Measurements from ENCODE around the gene CAMTA2.

The CAMTA2 gene

DNA sequence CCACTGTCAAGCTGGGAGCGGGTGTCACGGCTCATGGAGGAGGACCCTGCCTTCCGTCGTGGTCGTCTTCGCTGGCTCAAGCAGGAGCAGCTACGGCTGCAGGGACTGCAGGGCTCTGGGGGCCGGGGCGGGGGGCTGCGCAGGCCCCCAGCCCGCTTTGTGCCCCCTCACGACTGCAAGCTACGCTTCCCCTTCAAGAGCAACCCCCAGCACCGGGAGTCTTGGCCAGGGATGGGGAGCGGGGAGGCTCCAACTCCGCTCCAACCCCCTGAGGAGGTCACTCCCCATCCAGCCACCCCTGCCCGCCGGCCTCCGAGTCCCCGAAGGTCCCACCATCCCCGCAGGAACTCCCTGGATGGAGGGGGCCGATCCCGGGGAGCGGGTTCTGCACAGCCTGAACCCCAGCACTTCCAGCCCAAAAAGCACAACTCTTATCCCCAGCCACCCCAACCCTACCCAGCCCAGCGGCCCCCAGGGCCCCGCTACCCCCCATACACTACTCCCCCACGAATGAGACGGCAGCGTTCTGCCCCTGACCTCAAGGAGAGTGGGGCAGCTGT, 36.2 kb upstream of the CAMTA2 start:
- H3K4me3 ChIP-seq (ENCODE audit: low read length) = no peak overlapping the region
- no peaks in the 10 kb centered on the region for H3K27me3 ChIP-seq (replicated peaks; ENCODE audit: control insufficient read depth, insufficient read depth, low read length)
- H3K36me3 ChIP-seq (ENCODE audit: control insufficient read depth, insufficient read depth, low read length, severe bottlenecking) = peaks cover 47% of the 10 kb centered on the region
- H3K4me1 ChIP-seq (ENCODE audit: control insufficient read depth, insufficient read depth, low read length) = peaks cover 12% of the 10 kb centered on the region
- no peak overlapping the region for H3K9ac ChIP-seq (ENCODE audit: low read length)
- H3K9me3 ChIP-seq (ENCODE audit: control insufficient read depth, low read length) = no peaks in the 10 kb centered on the region
- DNase-seq (ENCODE audit: low read depth) = no peak

DNA sequence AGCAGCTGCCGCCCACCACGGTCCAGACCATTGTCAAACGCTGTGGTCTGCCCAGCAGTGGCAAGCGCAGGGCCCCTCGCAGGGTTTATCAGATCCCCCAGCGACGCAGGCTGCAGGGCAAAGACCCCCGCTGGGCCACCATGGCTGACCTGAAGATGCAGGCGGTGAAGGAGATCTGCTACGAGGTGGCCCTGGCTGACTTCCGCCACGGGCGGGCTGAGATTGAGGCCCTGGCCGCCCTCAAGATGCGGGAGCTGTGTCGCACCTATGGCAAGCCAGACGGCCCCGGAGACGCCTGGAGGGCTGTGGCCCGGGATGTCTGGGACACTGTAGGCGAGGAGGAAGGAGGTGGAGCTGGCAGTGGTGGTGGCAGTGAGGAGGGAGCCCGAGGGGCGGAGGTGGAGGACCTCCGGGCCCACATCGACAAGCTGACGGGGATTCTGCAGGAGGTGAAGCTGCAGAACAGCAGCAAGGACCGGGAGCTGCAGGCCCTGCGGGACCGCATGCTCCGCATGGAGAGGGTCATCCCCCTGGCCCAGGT, 34.8 kb upstream of the CAMTA2 start:
- H3K4me1 ChIP-seq (ENCODE audit: control insufficient read depth, insufficient read depth, low read length) = peaks cover 12% of the 10 kb centered on the region
- H3K9ac ChIP-seq (ENCODE audit: low read length) = no peak overlapping the region
- no peak overlapping the region for H3K4me3 ChIP-seq (ENCODE audit: low read length)
- no peaks in the 10 kb centered on the region for H3K9me3 ChIP-seq (ENCODE audit: control insufficient read depth, low read length)
- no peaks in the 10 kb centered on the region for H3K27me3 ChIP-seq (replicated peaks; ENCODE audit: control insufficient read depth, insufficient read depth, low read length)
- H3K36me3 ChIP-seq (ENCODE audit: control insufficient read depth, insufficient read depth, low read length, severe bottlenecking) = peaks cover 57% of the 10 kb centered on the region
- DNase-seq (ENCODE audit: low read depth) = no peak

DNA sequence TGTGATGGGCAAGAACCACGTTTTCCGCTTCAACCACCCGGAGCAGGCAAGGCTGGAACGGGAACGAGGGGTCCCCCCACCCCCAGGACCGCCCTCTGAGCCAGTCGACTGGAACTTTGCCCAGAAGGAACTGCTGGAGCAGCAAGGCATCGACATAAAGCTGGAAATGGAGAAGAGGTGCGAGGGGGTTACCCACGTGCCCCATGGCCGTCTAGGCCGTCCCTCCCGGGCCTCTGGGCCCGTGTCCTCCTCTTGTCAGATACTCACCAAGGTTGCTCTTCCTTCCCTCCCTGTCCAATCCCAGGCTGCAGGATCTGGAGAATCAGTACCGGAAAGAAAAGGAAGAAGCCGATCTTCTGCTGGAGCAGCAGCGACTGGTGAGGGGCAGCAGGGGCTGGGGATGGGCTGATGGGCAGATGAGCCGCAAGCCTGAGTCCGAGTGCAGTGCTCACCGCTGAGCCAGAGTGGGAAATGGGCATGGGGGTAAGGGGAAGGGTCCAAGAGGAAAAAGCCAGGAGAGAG, 33.1 kb upstream of the CAMTA2 start:
- Histone ChIP-seq H3K36me3 (ENCODE audit: control insufficient read depth, insufficient read depth, low read length, severe bottlenecking) (peaks cover 66% of the 10 kb centered on the region), H3K9ac (ENCODE audit: low read length) (no peak overlapping the region), H3K4me1 (ENCODE audit: control insufficient read depth, insufficient read depth, low read length) (peaks cover 3% of the 10 kb centered on the region), H3K4me3 (ENCODE audit: low read length) (no peak overlapping the region), H3K9me3 (ENCODE audit: control insufficient read depth, low read length) (no peaks in the 10 kb centered on the region), H3K27me3 (replicated peaks; ENCODE audit: control insufficient read depth, insufficient read depth, low read length) (no peaks in the 10 kb centered on the region)
- DNase-seq (ENCODE audit: low read depth) = no peak

DNA sequence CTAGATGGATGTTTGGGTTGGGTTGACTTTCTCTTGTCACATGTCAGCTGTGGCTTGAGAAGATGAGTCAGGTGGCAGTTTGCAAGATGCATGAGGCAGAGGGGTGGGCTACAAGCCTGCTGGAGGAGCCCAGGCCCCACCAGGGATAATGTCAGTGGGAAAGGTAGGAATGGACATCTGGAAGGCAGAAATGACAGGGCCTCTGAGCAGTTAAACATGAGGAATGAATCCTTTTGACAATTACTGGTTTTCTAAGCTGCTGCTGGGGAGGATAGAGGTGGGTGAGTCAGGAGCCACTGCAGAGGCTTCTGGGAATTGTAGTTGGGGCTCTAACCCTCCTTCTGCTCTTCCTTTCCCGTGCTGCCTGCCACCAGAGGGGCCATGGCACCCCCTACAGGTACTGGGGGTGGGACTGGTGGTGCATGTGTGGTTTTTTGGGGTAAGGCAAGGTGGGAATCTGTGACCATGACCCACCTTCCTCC, 32.0 kb upstream of the CAMTA2 start:
- Histone ChIP-seq H3K4me3 (ENCODE audit: low read length) (no peak overlapping the region), H3K9me3 (ENCODE audit: control insufficient read depth, low read length) (no peaks in the 10 kb centered on the region), H3K9ac (ENCODE audit: low read length) (no peak overlapping the region), H3K4me1 (ENCODE audit: control insufficient read depth, insufficient read depth, low read length) (no peaks in the 10 kb centered on the region), H3K27me3 (replicated peaks; ENCODE audit: control insufficient read depth, insufficient read depth, low read length) (no peaks in the 10 kb centered on the region), H3K36me3 (ENCODE audit: control insufficient read depth, insufficient read depth, low read length, severe bottlenecking) (peaks cover 74% of the 10 kb centered on the region)
- no peak for DNase-seq (ENCODE audit: low read depth)

DNA sequence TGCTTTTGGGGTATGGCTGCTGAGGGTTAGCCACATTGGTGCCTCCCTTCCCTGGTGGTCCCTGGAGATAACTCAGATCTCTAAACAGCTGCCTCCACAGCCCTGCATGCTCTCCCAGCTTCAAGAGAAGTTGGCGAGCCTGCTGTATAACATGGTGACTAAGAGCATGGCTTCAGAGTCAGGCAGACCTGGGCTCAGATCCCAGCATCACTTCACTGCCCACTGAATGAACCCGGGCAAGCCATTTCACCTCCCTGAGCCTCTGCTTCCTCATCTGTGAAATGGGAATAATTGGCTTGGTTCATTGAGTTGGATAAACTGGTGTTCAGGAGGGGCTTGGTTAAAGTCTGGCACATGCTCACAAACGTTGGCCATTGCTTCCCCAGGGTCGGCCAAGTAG, 26.9 kb upstream of the CAMTA2 start:
- Histone ChIP-seq H3K4me1 (ENCODE audit: control insufficient read depth, insufficient read depth, low read length) (no peaks in the 10 kb centered on the region), H3K9me3 (ENCODE audit: control insufficient read depth, low read length) (no peaks in the 10 kb centered on the region), H3K9ac (ENCODE audit: low read length) (no peak overlapping the region), H3K36me3 (ENCODE audit: control insufficient read depth, insufficient read depth, low read length, severe bottlenecking) (peaks cover 71% of the 10 kb centered on the region), H3K27me3 (replicated peaks; ENCODE audit: control insufficient read depth, insufficient read depth, low read length) (no peaks in the 10 kb centered on the region), H3K4me3 (ENCODE audit: low read length) (no peak overlapping the region)
- no peak for DNase-seq (ENCODE audit: low read depth)

DNA sequence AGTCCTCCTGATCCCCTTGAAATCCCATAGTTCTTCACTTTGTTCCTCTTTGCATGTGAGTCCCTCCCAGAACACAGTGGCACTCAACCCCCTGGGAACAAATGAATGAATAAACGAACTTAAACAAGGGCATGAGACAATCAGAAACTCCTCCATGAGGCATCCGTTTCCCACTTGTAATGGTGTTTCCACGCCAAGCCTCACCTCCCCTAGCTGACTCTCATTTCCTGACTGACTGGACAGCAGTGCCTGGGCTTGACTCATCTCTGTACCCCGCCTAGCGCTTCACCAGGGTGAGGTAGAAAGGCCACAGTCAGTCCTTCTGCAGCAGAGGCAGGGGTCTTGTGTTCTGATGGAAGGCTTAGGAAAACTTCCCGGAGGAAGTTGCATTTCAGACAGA, 24.5 kb upstream of the CAMTA2 start:
- Histone ChIP-seq H3K9ac (ENCODE audit: low read length) (no peak overlapping the region), H3K4me1 (ENCODE audit: control insufficient read depth, insufficient read depth, low read length) (no peaks in the 10 kb centered on the region), H3K9me3 (ENCODE audit: control insufficient read depth, low read length) (no peaks in the 10 kb centered on the region), H3K27me3 (replicated peaks; ENCODE audit: control insufficient read depth, insufficient read depth, low read length) (no peaks in the 10 kb centered on the region), H3K36me3 (ENCODE audit: control insufficient read depth, insufficient read depth, low read length, severe bottlenecking) (peaks cover 77% of the 10 kb centered on the region), H3K4me3 (ENCODE audit: low read length) (no peak overlapping the region)
- DNase-seq (ENCODE audit: low read depth) = peak; percentile 8

DNA sequence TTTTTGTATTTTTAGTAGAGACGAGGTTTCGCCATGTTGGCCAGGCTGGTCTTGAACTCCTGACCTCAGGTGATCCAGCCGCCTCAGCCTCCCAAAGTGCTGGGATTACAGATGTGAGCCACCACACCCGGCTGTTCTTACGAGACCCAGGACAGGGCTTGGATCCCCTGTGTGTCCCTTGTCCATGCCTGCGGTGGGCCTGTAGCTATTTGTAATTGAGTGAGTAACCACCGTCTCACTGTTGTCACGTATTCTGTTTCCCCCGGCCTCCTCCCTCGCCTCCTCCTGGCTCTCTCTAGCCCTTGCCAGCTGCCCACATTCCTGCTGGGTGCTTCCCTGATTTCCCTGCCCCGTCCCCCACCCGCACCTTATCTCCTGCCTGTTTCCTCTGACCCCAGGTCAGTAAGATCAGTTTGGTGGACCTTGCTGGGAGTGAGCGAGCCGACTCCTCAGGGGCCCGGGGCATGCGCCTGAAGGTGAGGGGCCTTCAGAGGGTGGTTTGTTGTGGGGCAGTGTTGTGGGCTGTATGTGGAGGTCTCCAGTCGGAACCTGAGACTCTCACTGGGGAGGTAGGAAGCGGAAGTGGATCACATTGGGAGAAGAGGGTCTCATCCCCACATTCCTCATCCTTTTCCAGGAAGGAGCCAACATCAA, 15.9 kb upstream of the CAMTA2 start:
- no peak for DNase-seq (ENCODE audit: low read depth)
- Histone ChIP-seq H3K36me3 (ENCODE audit: control insufficient read depth, insufficient read depth, low read length, severe bottlenecking) (peaks cover 65% of the 10 kb centered on the region), H3K9ac (ENCODE audit: low read length) (no peak overlapping the region), H3K9me3 (ENCODE audit: control insufficient read depth, low read length) (no peaks in the 10 kb centered on the region), H3K27me3 (replicated peaks; ENCODE audit: control insufficient read depth, insufficient read depth, low read length) (no peaks in the 10 kb centered on the region), H3K4me3 (ENCODE audit: low read length) (no peak overlapping the region), H3K4me1 (ENCODE audit: control insufficient read depth, insufficient read depth, low read length) (peaks cover 25% of the 10 kb centered on the region)

DNA sequence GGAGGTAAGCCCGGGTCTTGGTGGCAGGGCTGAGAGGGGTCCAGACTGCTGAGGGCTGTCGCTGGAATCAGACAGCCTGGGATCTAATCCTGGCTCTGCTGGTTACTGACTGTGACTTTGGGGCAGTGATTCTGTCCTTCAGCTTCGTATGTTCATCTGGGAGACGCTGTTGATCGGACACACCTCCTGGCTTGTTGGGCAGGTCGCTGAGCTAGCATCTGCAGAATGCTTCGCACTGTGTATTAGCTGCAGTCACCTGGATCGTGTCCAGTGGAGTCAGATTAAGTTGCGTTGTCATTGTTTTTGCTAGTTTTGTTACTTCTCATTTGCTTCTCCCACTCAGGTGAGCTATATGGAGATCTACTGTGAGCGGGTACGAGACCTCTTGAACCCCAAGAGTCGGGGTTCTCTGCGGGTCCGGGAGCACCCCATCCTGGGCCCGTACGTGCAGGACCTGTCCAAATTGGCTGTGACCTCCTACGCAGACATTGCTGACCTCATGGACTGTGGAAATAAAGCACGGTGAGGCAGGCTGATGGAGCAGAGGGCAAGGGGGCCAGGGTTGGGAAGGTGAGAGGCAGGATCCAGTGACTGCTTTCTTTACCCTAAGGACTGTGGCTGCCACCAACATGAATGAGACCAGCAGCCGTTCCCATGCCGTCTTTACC, 14.8 kb upstream of the CAMTA2 start:
- no peak overlapping the region for H3K9ac ChIP-seq (ENCODE audit: low read length)
- H3K27me3 ChIP-seq (replicated peaks; ENCODE audit: control insufficient read depth, insufficient read depth, low read length) = no peaks in the 10 kb centered on the region
- no peak for DNase-seq (ENCODE audit: low read depth)
- peaks cover 25% of the 10 kb centered on the region for H3K4me1 ChIP-seq (ENCODE audit: control insufficient read depth, insufficient read depth, low read length)
- no peaks in the 10 kb centered on the region for H3K9me3 ChIP-seq (ENCODE audit: control insufficient read depth, low read length)
- H3K4me3 ChIP-seq (ENCODE audit: low read length) = no peak overlapping the region
- H3K36me3 ChIP-seq (ENCODE audit: control insufficient read depth, insufficient read depth, low read length, severe bottlenecking) = peaks cover 54% of the 10 kb centered on the region

DNA sequence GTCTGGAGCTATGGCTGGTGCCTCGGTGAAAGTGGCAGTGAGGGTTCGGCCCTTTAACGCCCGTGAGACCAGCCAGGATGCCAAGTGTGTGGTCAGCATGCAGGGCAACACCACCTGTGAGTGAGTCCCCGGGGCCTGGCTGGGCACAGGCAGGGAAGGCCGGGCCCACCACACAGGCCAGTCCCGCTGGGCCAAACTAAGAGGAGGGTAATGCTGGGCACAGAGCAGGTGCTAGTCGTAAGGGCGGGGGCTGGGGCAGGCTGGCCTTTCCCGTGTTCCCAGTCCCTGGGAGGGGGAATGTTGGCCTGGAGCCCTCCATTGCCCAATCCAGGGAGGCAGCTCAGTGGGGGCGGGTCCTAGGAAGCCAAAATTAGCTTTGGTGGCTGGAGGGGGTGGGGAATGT, 12.8 kb upstream of the CAMTA2 start:
- H3K27me3 ChIP-seq (replicated peaks; ENCODE audit: control insufficient read depth, insufficient read depth, low read length) = no peaks in the 10 kb centered on the region
- peak; percentile 69 for DNase-seq (ENCODE audit: low read depth)
- H3K4me1 ChIP-seq (ENCODE audit: control insufficient read depth, insufficient read depth, low read length) = peaks cover 31% of the 10 kb centered on the region
- no peaks in the 10 kb centered on the region for H3K9me3 ChIP-seq (ENCODE audit: control insufficient read depth, low read length)
- H3K36me3 ChIP-seq (ENCODE audit: control insufficient read depth, insufficient read depth, low read length, severe bottlenecking) = peaks cover 37% of the 10 kb centered on the region
- peak overlapping the region; percentile 98 for H3K4me3 ChIP-seq (ENCODE audit: low read length)
- H3K9ac ChIP-seq (ENCODE audit: low read length) = peak overlapping the region; percentile 95

DNA sequence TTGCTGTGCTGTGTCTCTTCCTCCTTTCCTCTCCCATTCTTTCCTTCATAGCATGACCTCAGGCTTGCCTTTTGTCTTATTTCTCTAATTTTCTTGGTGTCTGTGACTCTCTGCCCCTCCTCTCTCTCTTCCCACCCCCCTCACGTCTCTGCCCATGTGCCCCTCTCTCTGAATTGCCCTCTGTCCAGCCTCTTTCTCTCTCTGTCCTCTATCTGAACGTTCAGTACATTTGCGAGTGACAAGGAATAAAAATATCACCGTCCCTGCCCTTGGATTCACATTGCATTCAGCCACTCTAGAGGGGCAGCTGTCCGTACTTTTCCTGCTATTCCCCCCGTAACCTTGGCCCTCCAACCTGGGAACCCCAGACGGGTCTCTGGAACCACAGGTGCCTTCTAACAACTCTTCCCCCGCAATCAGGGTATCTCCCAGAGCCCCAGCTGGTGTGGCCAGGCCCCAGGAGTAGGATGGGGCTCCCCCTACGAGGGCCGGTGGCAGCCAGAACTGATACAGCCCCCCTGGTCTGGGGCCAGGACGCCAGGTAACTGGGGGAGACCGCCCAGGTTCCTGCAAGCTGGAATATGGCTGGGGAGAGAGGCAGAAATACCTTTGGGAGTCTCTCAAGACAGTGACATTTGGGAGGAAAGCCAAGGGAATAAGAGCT, 12.1 kb upstream of the CAMTA2 start:
- no peaks in the 10 kb centered on the region for H3K9me3 ChIP-seq (ENCODE audit: control insufficient read depth, low read length)
- H3K4me3 ChIP-seq (ENCODE audit: low read length) = peak overlapping the region; percentile 98
- no peak for DNase-seq (ENCODE audit: low read depth)
- peak overlapping the region; percentile 95 for H3K9ac ChIP-seq (ENCODE audit: low read length)
- no peaks in the 10 kb centered on the region for H3K27me3 ChIP-seq (replicated peaks; ENCODE audit: control insufficient read depth, insufficient read depth, low read length)
- peaks cover 31% of the 10 kb centered on the region for H3K4me1 ChIP-seq (ENCODE audit: control insufficient read depth, insufficient read depth, low read length)
- H3K36me3 ChIP-seq (ENCODE audit: control insufficient read depth, insufficient read depth, low read length, severe bottlenecking) = peaks cover 31% of the 10 kb centered on the region
